Mammary epithelial cell (primary cell): ENCODE results near the gene GLE1.

Experiments
- CTCF ChIP-seq, 2 donors: IDR thresholded peaks in 1 of 2; conservative IDR thresholded peaks in 1 of 2; 2 replicates each; pipeline ENCODE4 v1.5.1; 2011 to 2012; ENCODE audit warnings: inconsistent platforms in 2 of 2, low read length in 2 of 2, mild to moderate bottlenecking in 2 of 2, control low read depth in 1 of 2, low read depth in 1 of 2; ENCODE audit not compliant: insufficient read depth in 1 of 2; ENCODE audit errors: extremely low read depth in 1 of 2
- EZH2 ChIP-seq: IDR thresholded peaks from 2 replicates; pipeline ENCODE4 v1.6.1; 2012; ENCODE audit warnings: low read length, inconsistent platforms, borderline replicate concordance

- no peak for TF ChIP-seq CTCF (conservative IDR thresholded peaks at IDR 0.05 in 1 of 2, IDR thresholded peaks at IDR 0.05 in 1 of 2; ENCODE audit: extremely low read depth in 1 of 2, insufficient read depth in 1 of 2, low read depth in 1 of 2, low read length in 2 of 2)
- TF ChIP-seq EZH2 = no peak
Measured at GRCh38 chr9:128556926-128557634, 52.6 kb downstream of the GLE1 start.
